Measurements from ENCODE around the gene LMF1.

LMF1 gene

GRCh38 chr16:850668-851067 is 120.1 kb downstream of the LMF1 start:
- TF ChIP-seq, protein P1, sequence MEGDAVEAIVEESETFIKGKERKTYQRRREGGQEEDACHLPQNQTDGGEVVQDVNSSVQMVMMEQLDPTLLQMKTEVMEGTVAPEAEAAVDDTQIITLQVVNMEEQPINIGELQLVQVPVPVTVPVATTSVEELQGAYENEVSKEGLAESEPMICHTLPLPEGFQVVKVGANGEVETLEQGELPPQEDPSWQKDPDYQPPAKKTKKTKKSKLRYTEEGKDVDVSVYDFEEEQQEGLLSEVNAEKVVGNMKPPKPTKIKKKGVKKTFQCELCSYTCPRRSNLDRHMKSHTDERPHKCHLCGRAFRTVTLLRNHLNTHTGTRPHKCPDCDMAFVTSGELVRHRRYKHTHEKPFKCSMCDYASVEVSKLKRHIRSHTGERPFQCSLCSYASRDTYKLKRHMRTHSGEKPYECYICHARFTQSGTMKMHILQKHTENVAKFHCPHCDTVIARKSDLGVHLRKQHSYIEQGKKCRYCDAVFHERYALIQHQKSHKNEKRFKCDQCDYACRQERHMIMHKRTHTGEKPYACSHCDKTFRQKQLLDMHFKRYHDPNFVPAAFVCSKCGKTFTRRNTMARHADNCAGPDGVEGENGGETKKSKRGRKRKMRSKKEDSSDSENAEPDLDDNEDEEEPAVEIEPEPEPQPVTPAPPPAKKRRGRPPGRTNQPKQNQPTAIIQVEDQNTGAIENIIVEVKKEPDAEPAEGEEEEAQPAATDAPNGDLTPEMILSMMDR (IDR thresholded peaks at IDR 0.05) = no peak

DNA sequence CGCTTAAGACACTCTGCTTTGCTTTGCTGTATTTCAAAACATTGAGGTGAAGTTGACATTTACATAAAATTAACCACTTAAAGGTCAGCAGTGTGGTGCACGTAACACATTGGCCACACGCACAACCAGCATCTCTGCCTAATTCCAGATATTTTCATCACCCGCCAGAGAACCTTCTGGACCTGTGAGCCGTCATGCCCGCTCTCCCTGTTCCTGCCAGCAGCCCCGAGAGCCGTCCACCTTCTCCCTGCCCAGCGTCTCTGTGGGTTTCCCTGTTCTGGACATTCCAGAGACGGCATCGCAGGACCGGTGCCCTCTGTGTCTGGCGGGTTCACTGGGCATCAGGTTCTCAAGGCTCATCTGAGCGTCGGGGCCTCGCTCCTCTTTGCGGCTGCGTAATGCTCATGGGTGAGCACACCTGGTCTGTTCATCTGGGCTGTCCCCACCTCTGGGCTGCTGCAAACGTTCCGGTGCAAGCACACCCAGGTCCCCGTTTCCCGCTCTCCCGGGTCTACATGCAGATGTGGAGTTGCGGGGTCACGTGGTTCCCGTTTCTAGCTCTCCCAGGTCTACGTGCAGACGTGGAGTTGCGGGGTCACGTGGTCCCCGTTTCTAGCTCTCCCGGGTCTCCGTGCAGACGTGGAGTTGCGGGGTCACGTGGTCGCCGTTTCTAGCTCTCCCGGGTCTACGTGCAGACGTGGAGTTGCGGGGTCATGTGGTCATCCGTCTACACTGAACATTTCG is 122.1 kb downstream of the LMF1 start:
- TF ChIP-seq, protein P1 (IDR thresholded peaks at IDR 0.05) = no peak

DNA sequence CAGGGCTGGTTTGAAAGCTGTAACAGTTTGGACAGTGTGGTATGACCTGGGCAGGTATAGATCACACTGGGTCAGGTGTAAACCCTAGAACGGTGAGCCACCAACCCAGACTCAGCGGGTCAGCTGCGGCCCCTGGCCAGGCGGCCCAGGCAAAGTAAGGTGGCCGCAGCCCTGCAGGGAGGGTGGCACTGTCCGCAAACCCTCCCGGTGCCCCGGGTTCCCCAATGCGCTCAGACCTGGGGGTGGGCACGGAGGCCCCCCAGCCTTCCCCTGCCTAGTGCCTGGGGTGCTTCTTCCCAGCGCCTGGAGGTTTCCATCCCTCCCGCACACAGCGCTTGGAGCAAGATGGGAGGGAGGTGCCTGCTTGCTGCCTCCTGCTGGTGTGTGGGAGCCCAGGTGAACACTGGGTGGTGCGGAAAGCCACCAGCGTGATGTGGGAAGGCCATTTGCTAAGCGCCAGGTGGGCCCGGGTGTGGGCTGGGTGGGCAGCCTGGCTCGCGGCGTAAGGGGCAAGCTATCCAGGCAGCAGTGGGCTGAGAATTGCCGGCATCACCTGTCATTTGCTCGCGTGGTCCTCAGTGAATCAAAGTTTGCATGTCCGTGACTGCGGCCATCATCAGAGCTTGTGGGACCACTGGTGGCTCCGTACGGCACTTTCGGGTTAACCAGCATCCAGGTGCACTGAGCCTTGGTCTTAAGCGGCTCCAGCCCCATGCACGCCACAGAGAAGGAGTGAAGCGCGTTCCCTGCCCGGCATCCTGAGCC is 122.9 kb downstream of the LMF1 start:
- TF ChIP-seq, protein P1 (IDR thresholded peaks at IDR 0.05) = no peak

GRCh38 chr16:847151-847550 is 123.6 kb downstream of the LMF1 start:
- TF ChIP-seq, protein P1 (IDR thresholded peaks at IDR 0.05) = no peak

DNA sequence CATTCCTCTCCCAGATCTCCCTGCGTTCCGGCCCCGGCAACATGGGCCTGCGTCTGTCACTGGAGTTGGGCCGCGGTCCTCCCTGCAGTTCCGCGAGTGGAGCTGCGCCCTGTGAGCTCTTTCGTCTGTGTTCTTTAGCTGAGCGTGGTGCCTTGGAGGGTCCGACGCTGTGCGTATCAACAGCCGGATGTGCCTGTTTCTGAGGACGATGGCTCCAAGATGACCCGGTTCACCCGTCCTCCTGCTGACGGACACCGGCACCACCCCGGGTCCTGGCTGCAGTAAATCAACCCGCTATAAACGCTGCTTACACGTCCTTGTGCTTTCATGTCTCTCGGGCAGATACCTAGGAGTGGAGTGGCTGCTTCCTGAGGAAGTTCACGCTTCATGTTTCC is 125.4 kb downstream of the LMF1 start:
- TF ChIP-seq, protein P1 (IDR thresholded peaks at IDR 0.05) = no peak

- TF ChIP-seq, protein P1 (IDR thresholded peaks at IDR 0.05) = no peak
Observed at GRCh38 chr16:844638-845350, 126.0 kb downstream of the LMF1 start.

- TF ChIP-seq, protein P1 (IDR thresholded peaks at IDR 0.05) = no peak
Observed at GRCh38 chr16:843771-844170, 127.0 kb downstream of the LMF1 start.

All from LNCAP (cell line).